ENCODE measurements around the gene POLE2.
"Not testable (repeated sequence)": the region's sequence is repeated elsewhere in the genome, so short reads cannot be mapped to it uniquely, and the experiment has no call there.

The POLE2 gene, protein sequence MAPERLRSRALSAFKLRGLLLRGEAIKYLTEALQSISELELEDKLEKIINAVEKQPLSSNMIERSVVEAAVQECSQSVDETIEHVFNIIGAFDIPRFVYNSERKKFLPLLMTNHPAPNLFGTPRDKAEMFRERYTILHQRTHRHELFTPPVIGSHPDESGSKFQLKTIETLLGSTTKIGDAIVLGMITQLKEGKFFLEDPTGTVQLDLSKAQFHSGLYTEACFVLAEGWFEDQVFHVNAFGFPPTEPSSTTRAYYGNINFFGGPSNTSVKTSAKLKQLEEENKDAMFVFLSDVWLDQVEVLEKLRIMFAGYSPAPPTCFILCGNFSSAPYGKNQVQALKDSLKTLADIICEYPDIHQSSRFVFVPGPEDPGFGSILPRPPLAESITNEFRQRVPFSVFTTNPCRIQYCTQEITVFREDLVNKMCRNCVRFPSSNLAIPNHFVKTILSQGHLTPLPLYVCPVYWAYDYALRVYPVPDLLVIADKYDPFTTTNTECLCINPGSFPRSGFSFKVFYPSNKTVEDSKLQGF

DNA sequence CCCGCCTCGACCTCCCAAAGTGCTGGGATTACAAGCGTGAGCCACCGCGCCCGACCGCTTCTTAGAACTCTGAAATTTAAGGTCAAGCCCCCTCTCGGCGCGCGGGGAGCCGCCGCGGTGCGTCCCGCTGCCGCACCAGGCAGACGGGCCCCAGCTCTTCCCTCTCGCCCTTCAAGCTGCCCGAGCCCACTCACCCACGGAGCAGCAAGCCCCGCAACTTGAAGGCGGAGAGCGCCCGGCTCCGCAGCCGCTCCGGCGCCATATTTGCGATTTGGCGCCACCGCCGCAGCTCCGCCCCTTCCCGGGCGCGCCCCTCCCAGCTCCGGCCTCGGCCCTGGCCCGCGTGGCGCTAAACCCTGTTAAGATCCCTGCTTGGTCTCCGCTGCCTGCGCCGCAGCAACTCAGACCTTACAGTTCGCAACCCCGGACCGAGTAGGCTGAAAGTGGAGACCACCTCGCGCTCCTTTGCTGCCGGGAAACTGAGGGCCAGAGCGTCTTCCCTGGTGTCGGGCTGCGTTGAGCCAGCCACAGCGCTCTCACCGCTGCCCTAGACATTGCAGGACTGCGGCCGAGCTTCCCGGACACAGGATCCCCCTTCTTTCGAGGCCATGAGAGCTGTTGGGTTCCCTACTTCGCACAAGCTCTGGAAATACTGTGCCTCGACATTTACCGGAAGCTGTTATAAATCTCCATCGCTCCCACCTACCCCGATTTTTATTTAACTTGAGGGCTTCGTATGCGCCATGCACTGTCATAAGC, at the start of gene POLE2:
TSS of gene POLE2 (minus strand) at position 273 of the 759 bp plus-strand sequence. CDS start at position 262, 11 bp downstream.
- in situ Hi-C loops (cut with HindIII; ENCODE audit: low pct_ligation_motif_present, low pct_unique_long_range_greater_than_20kb, low sequenced_read_pairs): no loop called here
- peak; percentile 62 for DNase-seq

DNA sequence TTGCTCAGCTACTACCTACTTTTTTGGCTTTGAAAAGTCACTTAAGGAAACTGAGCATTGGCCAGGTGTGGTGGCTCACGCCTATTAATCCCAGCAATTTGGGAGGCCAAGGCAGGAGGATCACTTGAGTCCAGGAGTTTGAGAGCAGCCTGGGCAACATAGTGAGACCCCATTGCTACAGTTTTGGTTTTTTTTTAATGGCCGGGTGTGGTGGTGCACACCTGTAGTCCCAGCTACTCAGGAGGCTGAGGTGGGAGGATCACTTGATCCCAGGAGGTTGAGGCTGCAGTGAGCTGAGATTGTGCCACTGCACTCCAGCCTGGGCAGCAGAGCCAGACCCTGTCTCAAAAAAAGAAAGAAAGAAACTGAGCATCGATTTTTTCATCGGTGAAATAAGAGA, 47.7 kb upstream of the POLE2 start:
- in situ Hi-C loops (cut with HindIII; ENCODE audit: low pct_ligation_motif_present, low pct_unique_long_range_greater_than_20kb, low sequenced_read_pairs); DNase-seq: not testable (repeated sequence)

DNA sequence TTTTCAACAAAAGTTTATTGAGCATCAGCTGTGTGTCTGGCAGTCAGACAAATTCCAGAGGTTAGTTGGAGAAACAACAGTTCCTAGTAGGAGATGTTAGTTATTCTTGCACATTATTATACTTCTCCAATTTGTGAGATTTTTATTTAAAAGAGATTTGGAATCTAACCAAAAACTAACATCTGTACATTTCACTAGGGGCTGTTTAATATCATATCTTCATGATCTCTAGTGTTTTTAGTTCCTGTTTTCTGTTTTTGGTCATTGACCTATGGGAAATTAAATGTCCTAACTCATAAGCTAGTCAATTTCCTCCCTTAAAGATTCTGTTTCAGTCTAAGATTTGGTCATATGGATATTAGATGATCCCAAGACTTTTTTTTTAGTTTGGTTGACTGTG, 45.8 kb upstream of the POLE2 start:
- no peak for DNase-seq
- in situ Hi-C loops (cut with HindIII; ENCODE audit: low pct_ligation_motif_present, low pct_unique_long_range_greater_than_20kb, low sequenced_read_pairs): no loop called here

DNA sequence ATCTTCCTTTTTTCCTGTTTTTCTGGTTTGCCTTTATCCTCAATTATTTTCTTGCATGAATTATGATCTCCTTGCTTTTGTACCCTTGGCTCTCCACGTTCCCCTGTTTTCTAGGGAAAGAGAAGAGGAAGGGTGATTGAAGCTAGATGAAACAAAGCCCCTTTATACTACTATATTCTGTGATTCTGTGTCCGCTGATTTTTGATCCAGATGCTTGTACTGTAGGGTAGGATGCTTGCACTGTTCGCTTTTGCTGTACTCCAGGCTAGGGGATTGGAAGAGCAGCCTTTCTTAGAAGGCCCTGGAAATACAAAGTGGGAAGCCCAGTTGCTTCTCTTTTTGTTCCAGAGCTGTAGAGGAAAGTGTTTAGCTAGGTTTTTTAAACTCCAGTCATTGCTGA, 44.9 kb upstream of the POLE2 start:
- DNase-seq: no peak
- in situ Hi-C loops (cut with HindIII; ENCODE audit: low pct_ligation_motif_present, low pct_unique_long_range_greater_than_20kb, low sequenced_read_pairs): no loop called here

DNA sequence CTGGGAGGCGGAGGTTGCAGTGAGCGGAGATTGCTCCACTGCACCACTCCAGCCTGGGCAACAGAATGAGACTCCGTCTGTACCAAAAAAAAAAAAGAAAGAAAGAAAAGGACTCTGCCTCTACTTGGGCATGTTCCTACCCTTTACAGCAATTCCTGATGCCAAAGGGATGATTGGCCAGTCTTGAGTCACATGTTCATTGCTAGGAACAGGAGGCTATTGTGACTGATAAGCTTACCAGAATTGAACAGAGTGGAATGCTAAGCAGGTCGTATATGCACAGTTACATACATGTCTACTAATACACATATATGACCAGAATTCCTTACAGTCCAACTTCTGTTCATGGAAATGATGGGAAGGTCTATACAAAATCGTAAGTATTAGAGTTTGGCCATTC, 39.2 kb upstream of the POLE2 start:
- in situ Hi-C loops (cut with HindIII; ENCODE audit: low pct_ligation_motif_present, low pct_unique_long_range_greater_than_20kb, low sequenced_read_pairs): no loop called here
- DNase-seq: no peak

DNA sequence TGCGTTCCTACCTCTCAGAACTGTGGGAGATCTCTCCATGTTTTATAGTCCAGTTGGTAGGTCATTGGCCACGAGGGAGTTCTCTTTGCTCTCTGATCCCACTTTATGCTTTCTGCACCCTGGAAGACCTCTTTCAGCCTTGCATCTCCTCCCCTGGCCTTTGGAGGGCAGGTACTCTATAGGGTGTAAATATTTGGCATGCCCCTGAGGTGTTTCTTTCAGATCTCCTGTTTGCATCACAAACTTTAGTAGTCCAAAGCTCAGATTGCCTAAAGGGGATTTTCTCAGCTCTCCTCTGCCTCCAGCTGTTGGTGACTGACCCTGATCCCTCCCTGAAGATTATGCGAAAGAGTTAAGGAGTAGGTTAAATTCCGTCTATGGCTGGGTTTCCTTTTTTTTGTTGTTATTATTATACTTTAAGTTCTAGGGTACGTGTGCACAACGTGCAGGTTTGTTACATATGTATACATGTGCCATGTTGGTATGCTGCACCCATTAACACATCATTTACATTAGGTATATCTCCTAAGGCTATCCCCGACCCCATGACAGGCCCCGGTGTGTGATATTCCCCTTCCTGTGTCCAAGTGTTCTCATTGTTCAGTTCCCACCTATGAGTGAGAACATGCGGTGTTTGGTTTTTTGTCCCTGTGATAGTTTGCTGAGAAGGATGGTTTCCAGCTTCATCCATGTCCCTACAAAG, 33.9 kb upstream of the POLE2 start:
- in situ Hi-C loops (cut with HindIII; ENCODE audit: low pct_ligation_motif_present, low pct_unique_long_range_greater_than_20kb, low sequenced_read_pairs); DNase-seq: not testable (repeated sequence)

DNA sequence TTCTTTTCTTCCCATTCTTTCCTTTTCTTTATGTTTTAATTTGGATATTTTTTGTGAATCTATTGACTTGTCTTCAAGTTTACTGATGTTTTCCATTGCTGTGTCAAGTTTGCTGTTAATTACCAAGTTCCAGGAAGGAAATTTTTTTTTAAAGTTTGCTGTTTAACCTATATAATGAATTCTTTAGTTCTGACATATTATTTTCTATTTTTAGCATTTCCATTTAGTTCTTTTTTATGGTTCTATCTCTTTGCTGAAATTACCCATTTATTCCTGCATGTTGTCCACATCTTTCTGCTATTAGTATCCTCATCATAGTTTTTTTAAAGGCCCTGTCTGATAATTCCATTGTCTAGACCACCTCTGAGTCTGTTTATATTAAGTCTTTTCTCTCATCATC, 32.7 kb upstream of the POLE2 start:
- no peak for DNase-seq

DNA sequence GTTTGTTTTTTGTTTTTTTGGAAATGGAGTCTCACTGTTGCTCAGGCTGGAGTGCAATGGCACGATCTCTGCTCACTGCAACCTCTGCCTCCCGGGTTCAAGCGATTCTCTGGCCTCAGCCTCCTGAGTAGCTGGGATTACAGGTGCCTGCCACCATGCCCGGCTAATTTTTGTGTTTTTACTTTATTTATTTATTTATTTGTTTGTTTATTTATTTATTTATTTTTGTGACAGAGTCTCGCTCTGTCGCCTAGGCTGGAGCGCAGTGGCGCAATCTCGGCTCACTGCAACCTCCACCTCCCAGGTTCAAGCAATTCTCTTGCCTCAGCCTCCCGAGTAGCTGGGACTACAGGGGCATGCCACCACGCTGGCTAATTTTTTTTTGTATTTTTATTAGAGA, 23.0 kb upstream of the POLE2 start:
- DNase-seq; in situ Hi-C loops (cut with HindIII; ENCODE audit: low pct_ligation_motif_present, low pct_unique_long_range_greater_than_20kb, low sequenced_read_pairs): not testable (repeated sequence)

More for the DNA sequence above, 32.7 kb upstream of the POLE2 start:
- in situ Hi-C loops (cut with HindIII; ENCODE audit: low pct_ligation_motif_present, low pct_unique_long_range_greater_than_20kb, low sequenced_read_pairs): no loop called here

DNA sequence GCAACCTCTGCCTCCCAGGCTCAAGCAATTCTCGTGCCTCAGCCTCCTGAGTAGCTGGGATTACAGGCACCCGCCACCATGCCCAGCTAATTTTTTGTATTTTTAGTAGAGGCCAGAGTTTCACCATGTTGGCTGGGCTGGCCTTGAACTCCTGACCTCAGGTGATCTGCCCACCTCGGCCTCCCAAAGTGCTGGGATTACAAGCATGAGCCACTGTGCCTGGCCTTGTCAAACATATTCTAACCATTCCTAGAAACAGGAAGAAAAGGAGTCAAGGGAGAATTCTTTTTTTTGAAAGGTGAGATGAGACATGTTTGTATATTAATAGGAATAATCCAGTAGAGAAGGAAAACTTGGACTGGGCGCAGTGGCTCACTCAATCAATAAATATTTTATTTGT, 16.5 kb upstream of the POLE2 start:
- in situ Hi-C loops (cut with HindIII; ENCODE audit: low pct_ligation_motif_present, low pct_unique_long_range_greater_than_20kb, low sequenced_read_pairs); DNase-seq: not testable (repeated sequence)

DNA sequence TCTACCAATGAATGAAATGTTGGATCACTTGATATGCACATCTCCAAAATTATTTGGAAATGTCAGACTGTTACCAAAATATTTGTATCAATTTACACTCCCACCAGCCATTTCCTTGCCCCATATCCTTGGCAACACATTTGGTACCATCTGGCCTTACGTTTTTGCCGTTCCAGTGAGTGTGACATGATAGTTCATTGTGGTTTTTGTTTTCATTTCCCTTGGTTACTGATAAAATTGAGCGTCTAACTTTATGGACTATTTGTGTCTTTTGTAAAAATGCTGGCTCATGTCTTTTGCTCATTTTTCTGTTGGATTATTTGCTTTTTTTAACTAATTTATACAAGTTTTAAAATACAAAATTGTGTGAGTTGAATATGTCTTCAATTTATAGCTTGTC, 16.0 kb upstream of the POLE2 start:
- no peak for DNase-seq
- in situ Hi-C loops (cut with HindIII; ENCODE audit: low pct_ligation_motif_present, low pct_unique_long_range_greater_than_20kb, low sequenced_read_pairs): no loop called here

DNA sequence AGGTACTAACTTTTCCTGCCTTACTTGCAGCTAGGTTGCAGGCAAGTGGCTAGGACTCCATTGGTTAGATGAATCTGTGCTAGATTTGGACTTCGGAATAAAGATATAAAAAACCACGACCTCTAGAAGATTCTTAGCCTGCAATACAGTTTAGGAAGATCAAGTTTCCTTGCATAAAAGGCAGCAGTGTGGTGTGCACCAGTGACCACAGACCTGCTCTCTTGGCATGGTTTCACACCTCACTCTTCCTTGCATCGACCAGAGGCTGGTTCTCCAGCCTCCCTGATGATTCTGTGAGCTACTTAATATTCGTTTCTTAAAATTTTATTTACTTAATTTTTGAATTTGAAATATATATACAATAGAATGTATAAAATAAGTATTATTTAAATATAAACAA, 14.7 kb upstream of the POLE2 start:
- no peak for DNase-seq
- in situ Hi-C loops (cut with HindIII; ENCODE audit: low pct_ligation_motif_present, low pct_unique_long_range_greater_than_20kb, low sequenced_read_pairs): no loop called here

DNA sequence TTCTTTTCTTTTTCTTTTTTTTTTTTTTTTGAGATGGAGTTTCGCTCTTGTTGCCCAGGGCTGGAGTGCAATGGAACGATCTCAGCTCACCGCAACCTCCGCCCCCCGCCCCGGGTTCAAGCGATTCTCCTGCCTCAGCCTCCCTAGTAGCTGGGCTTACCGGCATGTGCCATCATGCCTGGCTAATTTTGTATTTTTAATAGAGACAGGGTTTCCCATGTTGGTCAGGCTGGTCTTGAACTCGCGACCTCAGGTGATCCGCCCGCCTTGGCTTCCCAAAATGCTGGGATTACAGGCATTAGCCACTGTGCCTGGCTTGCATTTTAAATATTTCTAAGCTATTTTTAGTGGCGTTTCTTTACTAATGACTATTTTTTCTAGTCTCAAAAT, 5.7 kb upstream of the POLE2 start:
- not testable (repeated sequence) for DNase-seq

DNA sequence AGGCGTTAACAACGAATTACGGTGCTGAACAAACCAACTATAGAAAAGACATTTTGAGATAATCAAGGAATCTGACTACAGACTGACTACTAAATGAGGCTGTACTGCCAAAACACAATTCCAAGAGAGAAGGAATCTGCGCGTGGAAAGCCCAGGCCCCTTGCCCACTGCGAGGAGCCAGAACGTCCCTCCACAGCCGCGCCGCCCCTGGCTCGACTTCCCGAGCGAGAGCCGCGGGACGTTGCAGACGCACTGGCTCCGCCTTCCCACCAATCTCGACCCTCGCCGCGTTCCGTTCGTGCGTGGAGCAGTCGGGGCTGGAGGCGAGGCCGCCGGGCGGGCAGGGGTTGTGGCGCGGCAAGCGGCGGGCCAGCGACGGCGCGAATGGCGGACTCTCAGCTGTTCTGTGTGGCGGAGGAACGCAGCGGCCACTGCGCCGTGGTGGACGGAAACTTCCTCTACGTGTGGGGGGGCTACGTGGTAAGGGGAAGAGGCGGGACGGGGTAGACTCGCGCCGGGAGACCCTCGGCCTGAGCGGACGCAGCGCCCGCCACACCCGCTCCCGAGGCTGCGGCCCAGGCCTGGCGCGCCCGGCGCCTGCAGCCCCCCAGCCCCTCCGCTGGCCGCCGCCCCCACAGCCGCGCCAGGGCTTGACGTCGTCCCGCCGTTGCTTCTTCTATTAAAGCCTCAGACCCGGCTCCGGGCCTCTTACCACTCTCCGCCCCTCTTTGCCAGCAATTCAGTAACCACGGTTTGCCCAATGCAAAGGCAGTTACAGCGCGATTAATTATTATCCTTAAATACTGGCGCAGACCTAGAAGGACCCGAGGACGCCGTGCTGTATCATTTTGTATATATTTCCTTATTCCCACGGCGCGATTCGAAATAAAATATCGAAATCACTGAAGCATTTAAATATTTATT, 5.1 kb upstream of the POLE2 start, which contains the start of gene KLHDC1:
TSS of gene KLHDC1 (plus strand) at position 310 of the 924 bp plus-strand sequence. CDS start at position 385, 75 bp downstream.
- in situ Hi-C loops (cut with HindIII; ENCODE audit: low pct_ligation_motif_present, low pct_unique_long_range_greater_than_20kb, low sequenced_read_pairs): no loop called here
- DNase-seq: peak; percentile 90

More for the DNA sequence above, 5.7 kb upstream of the POLE2 start:
- in situ Hi-C loops (cut with HindIII; ENCODE audit: low pct_ligation_motif_present, low pct_unique_long_range_greater_than_20kb, low sequenced_read_pairs): not testable (repeated sequence)

DNA sequence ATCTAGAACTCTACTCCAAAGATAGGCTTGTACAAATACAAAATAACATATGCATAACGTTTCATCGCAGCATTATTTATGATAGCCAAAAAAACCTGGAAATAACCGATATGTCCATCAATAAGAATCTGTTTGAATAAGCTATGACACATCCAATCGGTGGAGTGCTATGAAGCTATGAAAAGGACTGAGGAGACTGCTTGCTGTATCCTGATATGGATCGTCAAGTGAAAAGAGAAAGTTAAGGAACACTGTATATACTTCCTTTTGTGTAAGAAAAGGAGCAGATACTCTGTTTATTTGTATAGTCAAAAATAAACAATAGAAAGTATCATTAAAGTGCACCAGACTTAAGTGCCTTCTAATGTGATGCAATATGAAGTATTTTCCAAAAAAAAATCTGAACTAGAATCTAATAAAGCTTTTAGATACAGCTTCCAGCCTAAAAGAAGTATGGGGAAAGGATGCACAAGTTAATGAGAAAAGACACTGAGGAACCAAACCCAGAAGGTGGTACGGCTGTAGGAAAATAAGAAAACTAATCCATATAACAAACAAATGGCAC, 4.3 kb upstream of the POLE2 start:
- in situ Hi-C loops (cut with HindIII; ENCODE audit: low pct_ligation_motif_present, low pct_unique_long_range_greater_than_20kb, low sequenced_read_pairs): no loop called here
- peak; percentile 45 for DNase-seq

DNA sequence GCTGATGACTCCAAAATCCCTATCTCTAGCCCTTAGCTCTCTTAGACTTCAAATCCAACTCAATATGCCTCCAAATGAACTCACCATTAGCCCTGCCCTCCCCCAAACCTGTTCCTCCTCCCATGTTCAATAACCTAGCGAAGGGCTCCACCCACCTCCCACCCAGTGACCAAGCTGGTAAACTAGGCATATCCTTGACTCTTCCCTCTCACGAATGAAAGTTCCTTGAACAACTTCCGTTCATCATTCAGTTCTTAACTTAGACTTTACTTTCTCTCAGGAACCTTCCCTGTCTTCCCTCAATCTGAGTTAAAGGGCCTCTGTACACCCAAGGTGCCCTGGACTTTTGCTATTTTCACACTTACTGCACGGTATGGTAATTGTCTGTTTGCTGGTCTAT, 3.0 kb upstream of the POLE2 start:
- no peak for DNase-seq
- in situ Hi-C loops (cut with HindIII; ENCODE audit: low pct_ligation_motif_present, low pct_unique_long_range_greater_than_20kb, low sequenced_read_pairs): no loop called here

DNA sequence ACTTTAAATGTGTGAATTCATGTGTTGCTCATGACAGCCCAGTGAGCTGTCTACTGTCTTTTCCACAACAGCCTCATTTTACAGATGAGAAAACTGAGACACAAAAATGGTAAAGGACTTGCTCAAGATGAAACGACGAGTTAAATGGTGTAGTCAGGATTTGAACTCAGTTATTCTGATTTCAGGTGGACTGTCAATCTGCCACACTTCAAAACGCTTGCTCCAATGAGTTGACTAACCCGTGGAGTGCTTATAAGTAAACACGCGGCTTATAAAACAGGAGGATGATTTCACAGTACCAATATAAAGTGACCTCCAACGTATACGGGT, 652 bp upstream of the POLE2 start:
- DNase-seq: no peak
- in situ Hi-C loops (cut with HindIII; ENCODE audit: low pct_ligation_motif_present, low pct_unique_long_range_greater_than_20kb, low sequenced_read_pairs): no loop called here

DNA sequence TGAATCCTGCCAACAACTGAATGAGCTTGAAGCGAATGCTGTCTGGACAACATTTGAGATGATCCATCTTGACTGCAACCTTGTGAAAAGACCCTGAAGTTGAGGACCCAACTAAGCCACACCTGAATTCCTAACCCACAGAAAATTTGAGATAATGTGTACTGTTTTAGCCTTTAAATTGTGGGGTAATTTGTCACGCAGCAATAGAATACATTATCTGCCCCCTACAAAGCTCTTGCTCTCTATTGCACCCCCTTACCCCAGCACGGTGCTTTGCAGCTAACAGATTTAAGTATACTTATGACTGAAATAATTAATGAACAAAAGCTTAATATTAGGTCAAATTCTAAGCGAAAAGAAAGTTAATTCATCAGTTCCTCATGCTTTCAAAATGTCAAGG, 1.6 kb downstream of the POLE2 start:
- in situ Hi-C loops (cut with HindIII; ENCODE audit: low pct_ligation_motif_present, low pct_unique_long_range_greater_than_20kb, low sequenced_read_pairs): no loop called here
- DNase-seq: no peak

DNA sequence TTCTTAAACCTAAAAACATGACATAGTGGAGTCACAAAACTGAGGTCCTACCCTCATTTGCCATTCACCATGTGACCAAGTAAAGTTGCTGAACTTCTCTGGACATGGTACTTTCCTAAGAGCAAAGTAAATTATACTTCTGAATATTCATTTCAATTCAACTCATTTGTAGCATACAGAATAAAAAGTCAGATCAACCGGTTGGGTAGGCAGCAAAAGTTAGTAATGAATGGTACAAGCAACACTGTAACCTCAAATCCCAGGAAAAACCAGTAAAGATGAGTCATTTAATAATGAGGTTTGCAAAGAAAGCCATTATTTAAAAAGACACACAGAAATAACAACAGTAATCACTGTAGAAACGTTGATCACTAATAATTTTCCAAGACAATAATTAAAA, 8.7 kb downstream of the POLE2 start:
- in situ Hi-C loops (cut with HindIII; ENCODE audit: low pct_ligation_motif_present, low pct_unique_long_range_greater_than_20kb, low sequenced_read_pairs): no loop called here
- no peak for DNase-seq

All from ACHN (cell line).